Spleen (tissue), 11 donors: ENCODE data around the gene DBX2. TPM values are rescaled to one million over a fixed set of nuclear protein-coding genes. Genes with fewer than 3 reads are reported as not detected.
A peak's percentile ranks its signal among the peaks of the same experiment; 100 is the strongest.

ENCODE experiments used
- DNase-seq: peaks from one replicate; pipeline ENCODE4 v3.0.0-alpha.2; 2020
- H3K27ac ChIP-seq, 8 donors: fragments of 200-600 bp; sonication (generic) in 7 of 8; 1 replicate in 4 of 8; 2 replicates in 4 of 8; pipeline versions ENCODE4 v1.5.0 to v1.8.0; 2016 to 2021; ENCODE audit warnings: inconsistent platforms in 4 of 8, mild to moderate bottlenecking in 4 of 8, moderate library complexity in 1 of 8
- H3K27me3 ChIP-seq, 7 donors: fragments of 200-600 bp; sonication (generic) in 6 of 7; replicated peaks in 1 of 7; 1 replicate in 4 of 7; 2 replicates in 3 of 7; pipeline versions ENCODE4 v1.5.0 to v1.8.0; 2016 to 2021; ENCODE audit warnings: inconsistent platforms in 3 of 7, mild to moderate bottlenecking in 1 of 7
- H3K36me3 ChIP-seq, 6 donors: fragments of 200-600 bp; sonication (generic) in 5 of 6; 1 replicate in 4 of 6; 2 replicates in 2 of 6; pipeline versions ENCODE4 v1.5.0 to v1.8.0; 2016 to 2021; ENCODE audit warnings: inconsistent platforms in 2 of 6
- H3K4me1 ChIP-seq, 6 donors: fragments of 200-600 bp; sonication (generic) in 5 of 6; 1 replicate in 3 of 6; 2 replicates in 3 of 6; pipeline versions ENCODE4 v1.5.0 to v1.8.0; 2016 to 2021; ENCODE audit warnings: inconsistent platforms in 3 of 6
- H3K4me3 ChIP-seq, 8 donors: fragments of 200-600 bp; sonication (generic) in 7 of 8; 1 replicate in 4 of 8; 2 replicates in 4 of 8; pipeline versions ENCODE4 v1.5.0 to v1.8.0; 2016 to 2021; ENCODE audit warnings: inconsistent platforms in 4 of 8, mild to moderate bottlenecking in 4 of 8, moderate library complexity in 2 of 8
- H3K9me3 ChIP-seq, 8 donors: fragments of 200-600 bp; sonication (generic) in 7 of 8; 1 replicate in 4 of 8; 2 replicates in 4 of 8; pipeline versions ENCODE4 v1.5.0 to v1.8.0; 2016 to 2021; ENCODE audit warnings: inconsistent platforms in 4 of 8
- POLR2A ChIP-seq, 3 donors: fragments of 450-650 bp; IDR thresholded peaks; one replicate each; pipeline ENCODE4 v1.5.1; 2017; ENCODE audit warnings: antibody characterized with exemption in 3 of 3, mild to moderate bottlenecking in 1 of 3
- POLR2AphosphoS5 ChIP-seq, 3 donors: sonication (generic); formaldehyde crosslinking; IDR thresholded peaks; one replicate each; pipeline ENCODE4 v1.5.1; 2017; ENCODE audit warnings: antibody characterized with exemption in 3 of 3
- WGBS, 5 donors: extraction: QIAGEN DNeasy Blood & Tissue Kit in 3 of 5; methylation state at CpG; one replicate each; pipeline versions ENCODE4 v1.1.5 to v1.1.7; 2013 to 2018; 5-methylcytosine and 5-hydroxymethylcytosine counted together
- intact Hi-C: fragments of 100-400 bp; cut with DNase I; formaldehyde crosslinking; loops from one replicate; pipeline ENCODE4 v1.15.0; 2023; ENCODE audit warnings: low total_unique reads
- polyA plus RNA-seq, 3 donors: library from polyadenylated mRNA; stranded (reverse); fragments of 200-250 nt; gene quantifications; one replicate each; pipeline ENCODE4 v1.2.1, GENCODE V29; 2013
- total RNA-seq, 7 donors: library from RNA; depleted of rRNA in 3 of 7; stranded (reverse); fragments of >200 nt in 3 of 7; fragmentation: NEBNext Ultra II Directional in 4 of 7; extraction: Animal tissue kit (Norgen Biotek cat#: 25700) in 4 of 7; gene quantifications; one replicate each; pipeline versions ENCODE4 v1.1.0 to v1.2.1, GENCODE V29; 2016 to 2021
- TF ChIP-seq, protein P1 (sequence below), 11 experiments: fragments of 200-600 bp in 7 of 11; fragments of 450-650 bp in 4 of 11; sonication (generic) in 4 of 11; IDR thresholded peaks in 8 of 11; conservative IDR thresholded peaks in 3 of 11; 1 replicate in 7 of 11; 2 replicates in 4 of 11; pipeline versions ENCODE4 v1.4.0 to v1.8.0; 2016 to 2021; ENCODE audit warnings: antibody characterized with exemption in 11 of 11, inconsistent platforms in 4 of 11, mild to moderate bottlenecking in 1 of 11
- donor health status: healthy with polysubstance abuse.
- donor health status: DM: no; HTN: no; CAD: no; lungs with moderate emphysema.
- donor health status: DM: no; HTN: no; CAD: no.
- donor health status: Bipolar disorder and iron deficiency.
- donor health status: healthy.
- donor health status: DM: no; HTN: no; CAD: no.
- donor health status: DM: yes; HTN: yes; CAD: no.

The DBX2 gene
- total and polyA plus RNA-seq, 10 donors = not detected

DNA sequence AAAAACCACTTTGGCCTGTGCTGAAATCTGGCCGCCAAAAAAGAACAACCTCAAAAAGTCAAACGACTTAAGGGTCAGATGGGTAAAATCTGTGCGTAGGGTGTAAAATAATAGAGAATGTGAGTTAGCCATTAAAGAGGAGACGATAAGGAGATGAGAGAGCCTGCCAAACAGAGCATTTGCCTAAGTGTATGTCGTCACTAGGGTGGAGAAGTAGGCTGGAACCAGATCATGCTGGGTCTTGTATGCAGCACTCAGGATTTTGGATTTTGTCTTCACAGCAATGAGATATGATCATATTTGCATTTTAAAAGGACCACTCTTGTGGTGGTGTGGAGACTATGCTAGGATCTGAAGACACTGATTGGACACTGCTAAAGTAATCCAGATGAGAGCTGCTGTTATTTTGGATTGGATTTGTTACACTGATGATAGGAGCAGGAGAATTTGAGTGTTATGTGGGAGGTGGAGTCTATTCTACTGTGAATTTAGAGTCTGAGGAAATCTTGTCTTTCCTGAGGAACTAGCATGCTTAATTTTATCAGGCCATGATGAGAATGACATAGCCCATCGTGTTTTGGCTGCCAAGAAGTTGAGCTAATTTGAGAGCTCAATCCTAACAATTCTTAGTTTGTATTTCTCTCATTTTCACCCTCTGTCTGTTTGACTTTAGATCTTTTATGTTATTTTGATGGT lies 24.8 kb upstream of the DBX2 start:
- WGBS, 5 donors = 69 to 86% (median 77%) methylated on average over 6 of the region's 6 CpGs
- intact Hi-C loops = no loop called here
- Histone ChIP-seq H3K27me3 (no peaks in the 10 kb centered on the region), H3K9me3 (no peaks in the 10 kb centered on the region), H3K36me3 (no peaks in the 10 kb centered on the region), H3K4me1 (no peaks in the 10 kb centered on the region), H3K27ac (no peak overlapping the region), H3K4me3 (no peak overlapping the region)
- no peak for DNase-seq
- TF ChIP-seq POLR2A (IDR thresholded peaks at IDR 0.05) (no peak), POLR2AphosphoS5 (IDR thresholded peaks at IDR 0.05) (no peak)
- TF ChIP-seq, protein P1, sequence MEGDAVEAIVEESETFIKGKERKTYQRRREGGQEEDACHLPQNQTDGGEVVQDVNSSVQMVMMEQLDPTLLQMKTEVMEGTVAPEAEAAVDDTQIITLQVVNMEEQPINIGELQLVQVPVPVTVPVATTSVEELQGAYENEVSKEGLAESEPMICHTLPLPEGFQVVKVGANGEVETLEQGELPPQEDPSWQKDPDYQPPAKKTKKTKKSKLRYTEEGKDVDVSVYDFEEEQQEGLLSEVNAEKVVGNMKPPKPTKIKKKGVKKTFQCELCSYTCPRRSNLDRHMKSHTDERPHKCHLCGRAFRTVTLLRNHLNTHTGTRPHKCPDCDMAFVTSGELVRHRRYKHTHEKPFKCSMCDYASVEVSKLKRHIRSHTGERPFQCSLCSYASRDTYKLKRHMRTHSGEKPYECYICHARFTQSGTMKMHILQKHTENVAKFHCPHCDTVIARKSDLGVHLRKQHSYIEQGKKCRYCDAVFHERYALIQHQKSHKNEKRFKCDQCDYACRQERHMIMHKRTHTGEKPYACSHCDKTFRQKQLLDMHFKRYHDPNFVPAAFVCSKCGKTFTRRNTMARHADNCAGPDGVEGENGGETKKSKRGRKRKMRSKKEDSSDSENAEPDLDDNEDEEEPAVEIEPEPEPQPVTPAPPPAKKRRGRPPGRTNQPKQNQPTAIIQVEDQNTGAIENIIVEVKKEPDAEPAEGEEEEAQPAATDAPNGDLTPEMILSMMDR (IDR thresholded peaks at IDR 0.05 in 8 of 11, conservative IDR thresholded peaks at IDR 0.05 in 3 of 11) = no peak

DNA sequence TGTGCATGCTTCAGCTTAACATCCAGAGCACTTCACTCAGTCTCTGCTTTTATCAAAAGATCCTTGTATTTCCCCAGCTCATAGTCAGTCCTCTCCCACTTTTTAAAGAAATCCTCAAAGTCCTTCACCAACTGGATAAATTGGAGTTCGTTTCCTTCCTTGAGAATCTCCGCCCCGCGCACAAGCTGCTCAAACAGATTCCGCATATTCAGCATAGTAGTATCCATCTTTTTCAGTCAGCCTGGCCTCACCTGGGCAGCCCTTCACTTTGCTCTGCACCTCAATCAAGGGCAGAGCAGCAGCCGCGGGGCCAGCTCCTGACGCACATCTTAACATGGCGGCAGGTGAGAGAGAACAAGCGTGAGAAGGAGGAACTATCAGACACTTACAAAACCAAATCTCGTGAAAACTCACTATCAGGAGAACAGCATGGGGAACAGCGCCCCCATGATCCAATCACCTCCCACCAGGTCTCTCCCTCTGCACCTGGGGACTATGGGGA lies 14.3 kb upstream of the DBX2 start:
- Histone ChIP-seq H3K4me3 (no peak overlapping the region), H3K27ac (no peak overlapping the region), H3K27me3 (no peaks in the 10 kb centered on the region), H3K4me1 (no peaks in the 10 kb centered on the region), H3K36me3 (no peaks in the 10 kb centered on the region), H3K9me3 (peaks cover 0 to 26% (median 4%) of the 10 kb centered on the region in 8 donors)
- intact Hi-C loops = no loop called here
- no peak for DNase-seq
- WGBS, 5 donors = 89 to 94% (median 93%) methylated on average over 12 of the region's 12 CpGs
- TF ChIP-seq, protein P1 (IDR thresholded peaks at IDR 0.05 in 8 of 11, conservative IDR thresholded peaks at IDR 0.05 in 3 of 11) = no peak
- TF ChIP-seq POLR2AphosphoS5 (IDR thresholded peaks at IDR 0.05) = no peak
- TF ChIP-seq POLR2A (IDR thresholded peaks at IDR 0.05) = no peak

DNA sequence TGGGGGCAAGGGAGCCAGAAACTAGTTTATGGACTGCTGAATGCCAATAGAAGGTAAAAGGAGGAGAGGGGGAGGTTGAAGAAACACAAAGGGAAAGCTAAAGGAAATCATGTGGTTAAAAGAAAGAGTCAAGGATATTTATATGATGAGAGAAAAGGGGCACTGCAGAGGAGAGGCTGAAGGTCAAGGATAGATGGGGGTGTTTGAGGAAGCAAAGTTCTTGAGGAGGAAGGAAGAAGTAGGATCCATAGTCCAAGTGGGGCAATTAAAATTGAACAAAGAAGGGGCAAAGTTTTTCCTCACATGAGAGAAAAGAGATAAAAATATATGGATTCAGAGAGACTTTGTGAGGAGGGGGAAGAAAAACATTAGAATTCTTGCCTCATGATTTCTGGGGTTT lies 10.1 kb upstream of the DBX2 start:
- Histone ChIP-seq H3K27me3 (no peaks in the 10 kb centered on the region), H3K36me3 (no peaks in the 10 kb centered on the region), H3K4me1 (no peaks in the 10 kb centered on the region), H3K4me3 (no peak overlapping the region), H3K9me3 (peaks cover 0 to 10% (median 0%) of the 10 kb centered on the region in 8 donors), H3K27ac (no peak overlapping the region)
- intact Hi-C loops = no loop called here
- DNase-seq = no peak
- TF ChIP-seq, protein P1 (IDR thresholded peaks at IDR 0.05 in 8 of 11, conservative IDR thresholded peaks at IDR 0.05 in 3 of 11) = no peak
- TF ChIP-seq POLR2A (IDR thresholded peaks at IDR 0.05) = no peak
- no peak for TF ChIP-seq POLR2AphosphoS5 (IDR thresholded peaks at IDR 0.05)

DNA sequence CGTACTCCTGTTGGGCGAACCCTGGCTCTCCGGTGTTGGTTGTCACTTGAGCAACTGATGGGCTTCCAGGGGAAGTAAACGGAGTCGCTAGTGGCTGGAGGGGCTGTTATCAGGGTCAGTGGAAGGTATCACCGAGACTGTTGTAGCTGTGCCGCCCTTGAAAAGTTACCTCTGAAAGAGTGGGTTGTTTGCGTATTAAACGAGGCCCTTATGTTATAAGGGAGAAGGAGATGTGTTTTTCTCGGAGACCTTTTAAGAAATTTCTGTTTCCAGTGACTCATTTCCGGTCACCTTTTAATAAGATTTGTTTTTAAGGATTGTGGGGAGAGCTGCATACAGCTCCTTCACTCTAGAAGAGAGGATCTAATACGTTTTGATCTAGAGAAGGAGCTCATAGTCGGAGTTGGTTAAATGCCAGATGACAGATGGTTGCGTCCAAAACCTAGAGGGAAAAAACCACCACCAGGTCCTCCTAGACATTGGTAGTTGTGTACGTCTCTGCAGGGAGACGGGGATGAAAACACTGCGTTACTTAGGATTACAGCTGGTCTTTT lies 750 bp upstream of the DBX2 start:
- Histone ChIP-seq H3K27me3 (peaks cover 0 to 67% (median 23%) of the 10 kb centered on the region in 7 donors), H3K4me3 (peak overlapping the region in 2 of 8 donors; percentile 20 to 31), H3K4me1 (peaks cover 0 to 15% (median 7%) of the 10 kb centered on the region in 6 donors), H3K36me3 (no peaks in the 10 kb centered on the region), H3K27ac (no peak overlapping the region), H3K9me3 (no peaks in the 10 kb centered on the region)
- intact Hi-C loops = no loop called here
- WGBS, 5 donors = 21 to 27% (median 22%) methylated on average over 16 to 17 of the region's 17 CpGs
- no peak for DNase-seq
- TF ChIP-seq, protein P1 (IDR thresholded peaks at IDR 0.05 in 8 of 11, conservative IDR thresholded peaks at IDR 0.05 in 3 of 11) = no peak
- TF ChIP-seq POLR2AphosphoS5 (IDR thresholded peaks at IDR 0.05) = no peak
- TF ChIP-seq POLR2A (IDR thresholded peaks at IDR 0.05) = no peak
